Gastrocnemius medialis (tissue), 4 donors: ENCODE data around the gene ZNF195.
"Not testable (repeated sequence)": the region's sequence is repeated elsewhere in the genome, so short reads cannot be mapped to it uniquely, and the experiment has no call there.

Experiments used
- POLR2A ChIP-seq, 2 donors: fragments of 450-650 bp; IDR thresholded peaks; one replicate each; pipeline ENCODE4 v1.6.1; 2017; ENCODE audit warnings: antibody characterized with exemption in 2 of 2, mild to moderate bottlenecking in 2 of 2, moderate library complexity in 2 of 2
- TF ChIP-seq, protein P1 (sequence below), 5 experiments: fragments of 450-650 bp in 3 of 5; fragments of 200-600 bp in 2 of 5; sonication (generic) in 2 of 5; IDR thresholded peaks in 4 of 5; conservative IDR thresholded peaks in 1 of 5; 1 replicate in 4 of 5; 2 replicates in 1 of 5; pipeline ENCODE4 v1.5.1; 2016 to 2019; ENCODE audit warnings: antibody characterized with exemption in 5 of 5, mild to moderate bottlenecking in 3 of 5, moderate library complexity in 3 of 5

DNA sequence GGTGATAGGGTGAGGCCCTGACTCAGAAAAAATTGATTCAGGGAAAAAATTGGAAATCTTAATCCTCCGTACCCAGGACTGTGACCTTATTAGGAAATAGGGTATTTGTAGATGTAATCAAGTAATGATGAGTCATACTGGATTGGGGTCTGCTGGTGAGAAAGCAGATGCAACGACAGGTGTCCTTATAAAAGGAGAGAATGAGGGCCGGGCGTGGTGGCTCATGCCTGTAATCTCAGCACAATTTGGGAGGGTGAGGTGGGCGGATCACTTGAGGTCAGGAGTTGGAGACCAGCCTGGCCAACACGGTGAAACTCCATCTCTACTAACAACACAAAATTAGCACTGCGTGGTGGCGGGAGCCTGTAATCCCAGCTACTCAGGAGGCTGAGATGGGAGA is 47.6 kb upstream of the ZNF195 start:
- TF ChIP-seq POLR2A (IDR thresholded peaks at IDR 0.05), result not testable (repeated sequence)
- TF ChIP-seq, protein P1, sequence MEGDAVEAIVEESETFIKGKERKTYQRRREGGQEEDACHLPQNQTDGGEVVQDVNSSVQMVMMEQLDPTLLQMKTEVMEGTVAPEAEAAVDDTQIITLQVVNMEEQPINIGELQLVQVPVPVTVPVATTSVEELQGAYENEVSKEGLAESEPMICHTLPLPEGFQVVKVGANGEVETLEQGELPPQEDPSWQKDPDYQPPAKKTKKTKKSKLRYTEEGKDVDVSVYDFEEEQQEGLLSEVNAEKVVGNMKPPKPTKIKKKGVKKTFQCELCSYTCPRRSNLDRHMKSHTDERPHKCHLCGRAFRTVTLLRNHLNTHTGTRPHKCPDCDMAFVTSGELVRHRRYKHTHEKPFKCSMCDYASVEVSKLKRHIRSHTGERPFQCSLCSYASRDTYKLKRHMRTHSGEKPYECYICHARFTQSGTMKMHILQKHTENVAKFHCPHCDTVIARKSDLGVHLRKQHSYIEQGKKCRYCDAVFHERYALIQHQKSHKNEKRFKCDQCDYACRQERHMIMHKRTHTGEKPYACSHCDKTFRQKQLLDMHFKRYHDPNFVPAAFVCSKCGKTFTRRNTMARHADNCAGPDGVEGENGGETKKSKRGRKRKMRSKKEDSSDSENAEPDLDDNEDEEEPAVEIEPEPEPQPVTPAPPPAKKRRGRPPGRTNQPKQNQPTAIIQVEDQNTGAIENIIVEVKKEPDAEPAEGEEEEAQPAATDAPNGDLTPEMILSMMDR (IDR thresholded peaks at IDR 0.05 in 4 of 5, conservative IDR thresholded peaks at IDR 0.05 in 1 of 5), result not testable (repeated sequence)
